HEK293 (cell line): Measurements from ENCODE around the gene TMEM234.

Experiments used
- CTCF ChIA-PET: fragments of 350-600 bp; formaldehyde crosslinking; extraction: SDS; loops from one replicate; lab custom pipeline; 2021; ENCODE audit warnings: antibody characterized with exemption; lab: Yijun Ruan, JAX
- POLR2A ChIA-PET: fragments of 300-600 bp; formaldehyde crosslinking; extraction: SDS; loops from one replicate; lab custom pipeline; 2020; ENCODE audit warnings: antibody characterized with exemption, inconsistent platforms; lab: Yijun Ruan, JAX
- H3K27ac ChIP-seq: fragments of 200-500 bp; sonication (Bioruptor generic); 2 replicates; pipeline ENCODE4 v1.5.1; 2014; ENCODE audit warnings: low read depth, low read length, control low read depth, inconsistent platforms; ENCODE audit errors: extremely low read depth
- H3K36me3 ChIP-seq, 2 experiments: fragments of 200-500 bp in 1 of 2; sonication (Bioruptor generic) in 1 of 2; 1 replicate in 1 of 2; 2 replicates in 1 of 2; pipeline ENCODE4 v1.5.1; 2014 to 2017; ENCODE audit warnings: inconsistent platforms in 2 of 2, low read length in 2 of 2; ENCODE audit not compliant: control insufficient read depth in 2 of 2, insufficient read depth in 1 of 2
- H3K4me1 ChIP-seq: fragments of 200-500 bp; sonication (Bioruptor generic); 2 replicates; pipeline ENCODE4 v1.5.1; 2014; ENCODE audit warnings: mild to moderate bottlenecking, low read length, inconsistent platforms; ENCODE audit not compliant: control insufficient read depth, insufficient read depth
- H3K4me3 ChIP-seq: 2 replicates; pipeline ENCODE4 v1.5.1; 2011; ENCODE audit warnings: low read depth, mild to moderate bottlenecking, control low read depth, low read length, moderate library complexity
- H3K9me3 ChIP-seq: fragments of 200-500 bp; sonication (Bioruptor generic); 2 replicates; pipeline ENCODE4 v1.5.1; 2014; ENCODE audit warnings: low read depth, low read length, inconsistent platforms; ENCODE audit not compliant: control insufficient read depth, insufficient read depth
- GLI4 ChIP-seq: fragments of 450-650 bp; formaldehyde crosslinking; IDR thresholded peaks from 2 replicates; pipeline ENCODE4 v1.5.1; 2016; ENCODE audit warnings: missing biosample characterization, missing genetic modification characterization
- PRDM4 ChIP-seq: fragments of 450-650 bp; formaldehyde crosslinking; IDR thresholded peaks from 2 replicates; pipeline ENCODE4 v1.5.1; 2017; ENCODE audit warnings: missing biosample characterization, missing genetic modification characterization
- SP3 ChIP-seq: fragments of 450-650 bp; formaldehyde crosslinking; IDR thresholded peaks from 2 replicates; pipeline ENCODE4 v1.5.1; 2016; ENCODE audit warnings: missing biosample characterization, missing genetic modification characterization
- WT1 ChIP-seq: fragments of 450-650 bp; formaldehyde crosslinking; IDR thresholded peaks from 2 replicates; pipeline ENCODE4 v1.5.1; 2016; ENCODE audit warnings: missing biosample characterization, missing genetic modification characterization
- ZBTB17 ChIP-seq: fragments of 450-650 bp; formaldehyde crosslinking; IDR thresholded peaks from 2 replicates; pipeline ENCODE4 v1.5.1; 2016; ENCODE audit warnings: missing biosample characterization, missing genetic modification characterization
- ZFHX2 ChIP-seq: fragments of 450-650 bp; formaldehyde crosslinking; conservative IDR thresholded peaks from 2 replicates; pipeline ENCODE4 v1.5.1; 2016; ENCODE audit warnings: missing biosample characterization, missing genetic modification characterization
- ZIC2 ChIP-seq: fragments of 450-650 bp; formaldehyde crosslinking; IDR thresholded peaks from 2 replicates; pipeline ENCODE4 v1.5.1; 2016; ENCODE audit warnings: missing biosample characterization, missing genetic modification characterization
- ZNF121 ChIP-seq: fragments of 450-650 bp; formaldehyde crosslinking; IDR thresholded peaks from 2 replicates; pipeline ENCODE4 v1.5.1; 2016; ENCODE audit warnings: missing biosample characterization, missing genetic modification characterization
- ZNF202 ChIP-seq: fragments of 450-650 bp; formaldehyde crosslinking; IDR thresholded peaks from 2 replicates; pipeline ENCODE4 v1.5.1; 2016; ENCODE audit warnings: missing biosample characterization, missing genetic modification characterization, borderline replicate concordance
- ZNF280C ChIP-seq: fragments of 450-650 bp; formaldehyde crosslinking; IDR thresholded peaks from 2 replicates; pipeline ENCODE4 v1.5.1; 2016; ENCODE audit warnings: missing biosample characterization, missing genetic modification characterization
- ZNF292 ChIP-seq: fragments of 450-650 bp; formaldehyde crosslinking; IDR thresholded peaks from 2 replicates; pipeline ENCODE4 v1.5.1; 2016; ENCODE audit warnings: low read depth, missing biosample characterization, missing genetic modification characterization, borderline replicate concordance
- ZNF394 ChIP-seq: fragments of 450-650 bp; formaldehyde crosslinking; IDR thresholded peaks from 2 replicates; pipeline ENCODE4 v1.5.1; 2016; ENCODE audit warnings: missing biosample characterization, missing genetic modification characterization, mild to moderate bottlenecking, moderate library complexity, borderline replicate concordance
- ZNF518A ChIP-seq: fragments of 450-650 bp; formaldehyde crosslinking; conservative IDR thresholded peaks from 2 replicates; pipeline ENCODE4 v1.5.1; 2016; ENCODE audit warnings: low read depth, missing biosample characterization, missing genetic modification characterization
- ZNF558 ChIP-seq: fragments of 450-650 bp; formaldehyde crosslinking; IDR thresholded peaks from 2 replicates; pipeline ENCODE4 v1.5.1; 2016; ENCODE audit warnings: missing biosample characterization, missing genetic modification characterization
- ZNF560 ChIP-seq: fragments of 450-650 bp; formaldehyde crosslinking; IDR thresholded peaks from 2 replicates; pipeline ENCODE4 v1.5.1; 2017; ENCODE audit warnings: missing biosample characterization, missing genetic modification characterization, borderline replicate concordance
- ZNF585B ChIP-seq: fragments of 450-650 bp; formaldehyde crosslinking; IDR thresholded peaks from 2 replicates; pipeline ENCODE4 v1.5.1; 2016; ENCODE audit warnings: missing biosample characterization, missing genetic modification characterization
- ZNF692 ChIP-seq: fragments of 450-650 bp; formaldehyde crosslinking; IDR thresholded peaks from 2 replicates; pipeline ENCODE4 v1.5.1; 2016; ENCODE audit warnings: missing biosample characterization, missing genetic modification characterization
- ZNF777 ChIP-seq: fragments of 450-650 bp; formaldehyde crosslinking; IDR thresholded peaks from 2 replicates; pipeline ENCODE4 v1.5.1; 2017; ENCODE audit warnings: missing biosample characterization, missing genetic modification characterization, borderline replicate concordance

Gene TMEM234

DNA sequence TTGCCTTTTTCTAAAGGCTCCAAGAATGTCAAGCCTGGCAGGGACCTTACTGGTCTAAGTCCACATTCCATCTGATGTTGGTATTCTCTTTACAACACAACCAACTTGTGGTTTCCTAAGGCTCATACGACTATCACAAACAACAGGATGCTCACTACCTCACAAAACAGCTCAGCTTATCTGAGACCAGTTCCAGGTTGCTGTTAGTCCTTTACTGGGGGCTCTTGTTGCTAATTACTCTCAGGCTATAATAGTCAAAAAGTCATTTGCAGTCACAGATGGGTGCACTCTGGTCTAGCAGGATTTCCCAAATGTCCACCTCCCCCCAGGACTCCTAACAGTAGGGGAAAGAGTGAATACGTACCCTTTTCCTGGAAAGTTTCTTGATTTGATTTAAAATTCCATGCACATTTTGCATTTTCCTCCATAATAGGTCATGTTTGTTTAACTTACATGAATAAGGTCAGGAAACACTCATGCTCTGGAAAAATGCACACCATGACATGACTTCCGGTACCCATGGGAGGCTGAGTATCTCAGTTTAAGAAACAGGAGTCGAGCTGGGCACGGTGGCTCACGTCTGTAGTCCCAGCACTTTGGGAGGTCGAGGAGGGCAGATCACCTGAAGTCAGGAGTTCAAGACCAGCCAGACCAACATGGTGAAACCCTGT is 44.9 kb upstream of the TMEM234 start:
- no peak for TF ChIP-seq GLI4 (tag by site-specific recombination)
- no peak for TF ChIP-seq ZNF121
- TF ChIP-seq ZNF280C (tag by site-specific recombination): no peak
- TF ChIP-seq ZNF518A (tag by site-specific recombination): no peak
- no peak for TF ChIP-seq WT1 (tag by site-specific recombination)
- no peak for TF ChIP-seq SP3 (tag by site-specific recombination)
- TF ChIP-seq ZNF560 (tag by site-specific recombination): no peak
- TF ChIP-seq ZNF292: no peak
- no peak for TF ChIP-seq ZNF558 (tag by site-specific recombination)
- TF ChIP-seq ZNF394: no peak
- no peak for TF ChIP-seq ZFHX2
- TF ChIP-seq ZNF585B (tag by site-specific recombination): no peak
- TF ChIP-seq ZNF692: no peak
- no peak for TF ChIP-seq ZBTB17 (tag by site-specific recombination)
- TF ChIP-seq ZNF777 (tag by site-specific recombination): no peak
- no peak for TF ChIP-seq PRDM4
- TF ChIP-seq ZNF202 (tag by site-specific recombination): no peak
- TF ChIP-seq ZIC2 (tag by site-specific recombination): no peak
- POLR2A ChIA-PET: no interaction called here

More for the DNA sequence above, 44.9 kb upstream of the TMEM234 start:
- H3K9me3 ChIP-seq: no peaks in the 10 kb centered on the region
- no peak overlapping the region for H3K27ac ChIP-seq
- no peaks in the 10 kb centered on the region for H3K36me3 ChIP-seq
- CTCF ChIA-PET: no interaction called here
- no peaks in the 10 kb centered on the region for H3K4me1 ChIP-seq
- H3K4me3 ChIP-seq: no peak overlapping the region
